K562 (cell line): ENCODE measurements around the gene COMTD1. TPM values are rescaled to one million over a fixed set of nuclear protein-coding genes. Genes with fewer than 3 reads are reported as not detected.

Source experiments
- CHD4 ChIP-seq: fragments of 200-600 bp; sonication (generic); IDR thresholded peaks from 3 replicates; pipeline ENCODE4 v1.6.1; 2012; ENCODE audit warnings: low read depth, mild to moderate bottlenecking, mixed read lengths, low read length, inconsistent platforms; ENCODE audit not compliant: insufficient read depth, insufficient replicate concordance, poor library complexity, severe bottlenecking
- CTCF ChIP-seq, 3 experiments: IDR thresholded peaks in 2 of 3; conservative IDR thresholded peaks in 1 of 3; 2 replicates each; pipeline ENCODE4 v1.5.1; 2011 to 2012; ENCODE audit warnings: low read length in 3 of 3, mild to moderate bottlenecking in 3 of 3, control low read depth in 2 of 3, improper control_type of control experiment in 1 of 3, inconsistent platforms in 1 of 3, low read depth in 1 of 3, mixed read lengths in 1 of 3, moderate library complexity in 1 of 3; ENCODE audit not compliant: insufficient read depth in 2 of 3
- FOXJ2 ChIP-seq: fragments of 200-800 bp; sonication (Bioruptor generic); IDR thresholded peaks from 2 replicates; pipeline ENCODE4 v1.6.1; 2016; ENCODE audit warnings: missing genetic modification characterization, missing compliant biosample characterization
- FOXP4 ChIP-seq: sonication (generic); formaldehyde crosslinking; IDR thresholded peaks from 2 replicates; pipeline ENCODE4 v1.8.0; 2022; ENCODE audit warnings: mild to moderate bottlenecking, missing genetic modification reagents, borderline replicate concordance
- GATA2 ChIP-seq: sonication (generic); formaldehyde crosslinking; IDR thresholded peaks from 2 replicates; pipeline ENCODE4 v1.4.0; 2020; ENCODE audit warnings: mild to moderate bottlenecking, missing genetic modification reagents
- HDAC6 ChIP-seq: IDR thresholded peaks from 2 replicates; pipeline ENCODE4 v1.6.1; 2012; ENCODE audit warnings: low read depth, mild to moderate bottlenecking, control low read depth, inconsistent platforms, low read length, moderate library complexity
- JUN ChIP-seq, 2 experiments: sonication (generic) in 1 of 2; formaldehyde crosslinking in 1 of 2; IDR thresholded peaks; 2 replicates each; pipeline versions ENCODE4 v1.6.1 to v1.8.0; 2012 to 2022; ENCODE audit warnings: borderline replicate concordance in 2 of 2, mild to moderate bottlenecking in 2 of 2, improper control_type of control experiment in 1 of 2, low read depth in 1 of 2, low read length in 1 of 2, missing genetic modification reagents in 1 of 2
- LARP7 ChIP-seq: fragments of 450-650 bp; IDR thresholded peaks from 2 replicates; pipeline ENCODE4 v1.6.1; 2016
- MBD1 ChIP-seq: fragments of 250-450 bp; sonication (Bioruptor Pico); IDR thresholded peaks from 2 replicates; pipeline ENCODE4 v1.8.0; 2022; ENCODE audit warnings: inconsistent platforms
- MTA3 ChIP-seq: fragments of 450-650 bp; formaldehyde crosslinking; IDR thresholded peaks from 2 replicates; pipeline ENCODE4 v1.6.1; 2017; ENCODE audit warnings: mild to moderate bottlenecking, borderline replicate concordance
- NFYB ChIP-seq: IDR thresholded peaks from 2 replicates; pipeline ENCODE4 v1.6.1; 2011; ENCODE audit warnings: mild to moderate bottlenecking, moderate library complexity; ENCODE audit not compliant: insufficient read length; ENCODE audit errors: extremely low read depth
- NRF1 ChIP-seq, 2 experiments: fragments of 450-650 bp; IDR thresholded peaks in 1 of 2; conservative IDR thresholded peaks in 1 of 2; 2 replicates each; pipeline ENCODE4 v1.6.1; 2014; ENCODE audit warnings: mild to moderate bottlenecking in 2 of 2
- PTTG1 ChIP-seq: fragments of 450-650 bp; IDR thresholded peaks from 2 replicates; pipeline ENCODE4 v1.6.1; 2016; ENCODE audit warnings: low read depth, mild to moderate bottlenecking, missing genetic modification characterization, missing compliant biosample characterization
- ZHX1 ChIP-seq: fragments of 150-350 bp; conservative IDR thresholded peaks from 2 replicates; pipeline ENCODE4 v1.6.1; 2014; ENCODE audit warnings: low read length
- ZNF232 ChIP-seq: sonication (generic); formaldehyde crosslinking; IDR thresholded peaks from 2 replicates; pipeline ENCODE4 v1.8.0; 2022; ENCODE audit warnings: mild to moderate bottlenecking, missing genetic modification reagents
- ZNF24 ChIP-seq: fragments of 450-650 bp; IDR thresholded peaks from 2 replicates; pipeline ENCODE4 v1.6.1; 2016
- ZNF766 ChIP-seq: fragments of 200-800 bp; sonication (Bioruptor generic); conservative IDR thresholded peaks from 2 replicates; pipeline ENCODE4 v1.6.1; 2016; ENCODE audit warnings: missing genetic modification characterization, missing compliant biosample characterization
- ZNF79 ChIP-seq: fragments of 250-450 bp; sonication (Bioruptor Pico); IDR thresholded peaks from 2 replicates; pipeline ENCODE4 v1.4.0; 2020; ENCODE audit warnings: low read depth, mild to moderate bottlenecking, moderate library complexity
- polyA plus RNA-seq, 8 experiments: library from polyadenylated mRNA; depleted of rRNA in 4 of 8; stranded (reverse) in 5 of 8; unstranded in 3 of 8; fragments of >200 nt; fragmentation: Nextera tagmentation in 2 of 8; fragmentation: Illumina TruSeq in 1 of 8; extraction: Ambion mirVana in 2 of 8; extraction: Trizol in 1 of 8; gene quantifications; 2 replicates each; pipeline versions ENCODE4 v1.2.1 to v1.2.3, GENCODE V29; 2011 to 2014; ENCODE audit warnings: inconsistent platforms in 1 of 8, missing spikeins in 1 of 8
- total RNA-seq, 7 experiments: library from RNA; depleted of rRNA in 6 of 7; stranded (reverse); fragments of >200 nt in 6 of 7; fragmentation: Illumina TruSeq in 2 of 7; extraction: Trizol in 2 of 7; gene quantifications; 2 replicates each; pipeline versions ENCODE4 v1.2.1 to v1.2.3, GENCODE V29; 2011 to 2021; ENCODE audit warnings: low replicate concordance in 1 of 7

Gene COMTD1
- total and polyA plus RNA-seq, 9 of the 15 experiments (the other 6 are each of a cell fraction or from before 2014, with no cell fraction given), result 0.41 to 112 (median 13.7) TPM

- TF ChIP-seq CTCF (IDR thresholded peaks at IDR 0.05 in 2 of 3, conservative IDR thresholded peaks at IDR 0.05 in 1 of 3; ENCODE audit: insufficient read depth in 2 of 3, low read depth in 1 of 3, low read length in 3 of 3), result peak in 1 of 3 experiments; percentile 7; a peak in 1 of 6 replicates
- no peak for TF ChIP-seq NFYB
- TF ChIP-seq PTTG1 (tag), result no peak
- no peak; the same call in 1 of the 2 replicates for TF ChIP-seq LARP7
- TF ChIP-seq JUN (IDR thresholded peaks at IDR 0.05; ENCODE audit: borderline replicate concordance, low read depth, low read length), result no peak
- peak; percentile 69; the same call in 1 of the 2 replicates for TF ChIP-seq JUN (CRISPR knock-in tag; IDR thresholded peaks at IDR 0.05; ENCODE audit: borderline replicate concordance)
- TF ChIP-seq FOXP4 (CRISPR knock-in tag), result peak; percentile 91; the same call in 1 of the 2 replicates
- TF ChIP-seq ZNF79, result no peak
- peak; percentile 89 for TF ChIP-seq MTA3
- TF ChIP-seq ZNF24, result no peak; the same call in 1 of the 2 replicates
- peak; percentile 70 for TF ChIP-seq ZNF766 (CRISPR knock-in tag)
- no peak for TF ChIP-seq MBD1 (CRISPR knock-in tag)
- TF ChIP-seq FOXJ2 (tag), result no peak
- TF ChIP-seq ZNF232 (CRISPR knock-in tag), result 0 out of 2 replicates have a peak, but pooled peaks have one; percentile 26
- TF ChIP-seq NRF1 (conservative IDR thresholded peaks at IDR 0.05 in 1 of 2, IDR thresholded peaks at IDR 0.05 in 1 of 2), result peak; percentile 93 to 94
- TF ChIP-seq CHD4, result no peak
- no peak for TF ChIP-seq ZHX1
- no peak for TF ChIP-seq GATA2 (CRISPR knock-in tag)
- TF ChIP-seq HDAC6, result 0 out of 2 replicates have a peak, but pooled peaks have one; percentile 36
These were observed 25.3 kb downstream of the COMTD1 start, which contains the start of gene VDAC2 (continued) for GRCh38 chr10:75210282-75211006.
